GM18861 (cell line): ENCODE measurements around the gene CHST7.

Experiments
- ATAC-seq: cut with Tn5 transposase; IDR thresholded peaks from one replicate; pipeline ENCODE4 v1.9.1; 2021; ENCODE audit not compliant: unreplicated experiment

CHST7 gene

DNA sequence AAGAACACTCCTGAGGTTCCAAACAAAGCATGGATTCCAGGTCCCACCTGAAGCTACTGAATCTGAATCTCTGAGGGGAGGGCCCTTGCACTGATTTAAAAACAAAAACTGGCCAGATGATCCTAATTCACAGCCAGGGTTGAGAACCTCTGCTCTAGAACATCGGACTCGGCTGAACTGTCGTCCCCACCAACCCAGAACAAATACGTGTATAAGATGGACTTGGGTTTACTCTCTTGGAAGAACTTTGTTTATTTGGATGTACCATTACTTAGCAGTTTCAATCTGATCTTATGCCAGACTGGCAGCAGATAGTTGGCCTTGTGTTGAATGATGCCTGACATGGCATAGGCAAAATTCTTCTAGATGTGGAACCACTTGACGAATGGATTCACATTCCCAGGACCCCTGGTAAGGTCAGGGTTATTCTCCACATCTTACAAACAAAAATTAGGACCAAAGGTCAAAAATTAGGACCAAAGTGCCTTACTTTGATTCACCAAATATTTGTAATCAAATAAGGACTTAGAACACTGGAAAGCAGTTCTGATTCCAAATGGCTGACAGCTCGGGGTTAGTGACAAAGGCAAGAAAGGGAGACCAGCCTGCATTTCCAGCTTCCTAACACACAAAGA is 29.0 kb downstream of the CHST7 start:
- ATAC-seq: no peak

GRCh38 chrX:46607916-46608315 is 34.4 kb downstream of the CHST7 start:
- ATAC-seq: no peak

GRCh38 chrX:46610070-46610658 is 36.6 kb downstream of the CHST7 start:
- ATAC-seq: no peak

DNA sequence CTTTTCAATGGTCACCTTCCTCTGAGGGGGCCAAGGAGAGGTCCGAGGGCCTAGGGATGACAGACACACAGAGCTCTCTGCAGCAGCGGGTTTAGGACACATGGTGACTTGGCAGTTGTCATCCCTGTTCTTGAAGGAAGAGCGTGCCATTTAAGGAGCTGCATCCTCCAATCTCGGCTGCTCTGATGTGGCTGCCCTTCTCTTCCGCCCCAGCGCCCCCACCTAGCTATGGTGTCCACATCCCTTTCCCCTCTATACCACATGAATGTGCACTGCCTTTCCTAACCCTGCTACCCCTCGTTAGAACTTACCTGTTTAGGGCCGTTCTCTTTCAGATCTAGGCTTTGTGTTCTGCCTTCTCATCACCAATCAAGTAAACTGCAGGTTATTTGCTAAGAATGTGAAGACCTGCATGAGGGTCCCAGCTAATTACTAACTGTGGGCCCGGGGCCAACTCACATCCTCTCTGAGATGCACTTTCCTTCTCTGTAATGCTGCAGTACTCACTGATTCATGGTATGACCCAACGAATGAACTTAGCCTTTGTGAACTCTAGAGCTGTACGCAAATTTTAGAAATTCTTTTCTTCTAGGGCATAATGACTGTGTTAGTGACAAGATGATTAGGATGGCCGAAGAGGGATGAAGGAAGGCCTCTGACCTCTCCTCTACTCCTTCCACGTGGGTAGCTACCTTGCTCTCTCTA is 38.2 kb downstream of the CHST7 start:
- ATAC-seq: no peak

DNA sequence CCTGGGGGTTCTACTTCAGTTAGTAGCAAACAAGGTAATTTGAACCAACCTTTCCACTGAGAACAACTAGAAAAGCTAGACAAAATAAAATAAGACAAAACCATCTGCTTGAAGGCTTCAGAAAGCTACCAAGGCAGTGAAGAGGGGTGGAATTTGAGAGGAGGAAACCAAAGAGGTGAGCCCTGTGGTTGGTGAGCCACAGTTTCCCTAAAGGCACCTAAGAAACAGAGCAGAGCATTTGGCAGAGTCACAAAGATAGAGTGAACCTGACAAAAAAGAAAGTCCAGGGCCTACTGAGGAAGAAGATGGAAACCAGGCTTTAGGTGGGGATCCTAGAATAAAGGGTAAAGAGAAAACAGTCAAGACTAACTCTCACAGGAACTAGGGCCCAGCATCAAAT is 44.3 kb downstream of the CHST7 start:
- ATAC-seq: no peak

DNA sequence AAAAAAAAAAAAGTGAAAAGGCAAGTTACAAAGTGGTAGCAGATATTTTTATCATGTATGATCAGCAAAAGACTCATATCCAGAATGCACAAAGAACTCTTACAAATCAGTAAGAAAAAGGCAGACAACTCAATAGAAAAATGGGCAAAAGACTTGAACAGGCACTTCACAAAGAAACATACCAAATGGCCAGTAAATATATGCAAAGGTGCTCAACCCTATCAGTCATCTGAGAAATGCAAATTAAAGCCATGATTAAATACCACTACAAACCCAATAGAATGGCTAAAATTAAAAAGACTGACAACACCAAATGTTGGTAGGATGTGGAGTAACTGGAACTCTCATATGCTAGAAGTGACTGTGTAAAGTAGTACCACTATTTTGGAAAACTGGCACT is 45.4 kb downstream of the CHST7 start:
- ATAC-seq: no peak

DNA sequence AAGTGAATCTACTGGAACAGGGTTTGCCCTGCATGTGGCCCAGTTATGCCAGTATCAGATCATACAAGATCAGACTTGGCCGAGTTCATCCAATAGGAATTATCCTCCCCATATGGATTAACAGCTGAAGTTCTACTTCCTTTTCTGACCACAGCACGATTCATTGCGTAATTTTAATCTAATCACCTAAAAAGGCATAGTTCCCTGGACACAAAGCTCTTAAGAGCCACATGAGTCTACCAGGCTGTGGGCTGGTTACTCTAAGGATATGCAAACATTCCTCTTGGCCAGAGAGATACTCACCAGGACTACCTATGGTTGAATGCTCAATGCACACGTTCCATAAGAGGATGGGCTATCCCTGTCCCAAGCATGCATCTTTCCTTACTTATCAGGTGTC is 46.9 kb downstream of the CHST7 start:
- ATAC-seq: no peak

- no peak for ATAC-seq
Observed at GRCh38 chrX:46621572-46621971, 48.0 kb downstream of the CHST7 start.

DNA sequence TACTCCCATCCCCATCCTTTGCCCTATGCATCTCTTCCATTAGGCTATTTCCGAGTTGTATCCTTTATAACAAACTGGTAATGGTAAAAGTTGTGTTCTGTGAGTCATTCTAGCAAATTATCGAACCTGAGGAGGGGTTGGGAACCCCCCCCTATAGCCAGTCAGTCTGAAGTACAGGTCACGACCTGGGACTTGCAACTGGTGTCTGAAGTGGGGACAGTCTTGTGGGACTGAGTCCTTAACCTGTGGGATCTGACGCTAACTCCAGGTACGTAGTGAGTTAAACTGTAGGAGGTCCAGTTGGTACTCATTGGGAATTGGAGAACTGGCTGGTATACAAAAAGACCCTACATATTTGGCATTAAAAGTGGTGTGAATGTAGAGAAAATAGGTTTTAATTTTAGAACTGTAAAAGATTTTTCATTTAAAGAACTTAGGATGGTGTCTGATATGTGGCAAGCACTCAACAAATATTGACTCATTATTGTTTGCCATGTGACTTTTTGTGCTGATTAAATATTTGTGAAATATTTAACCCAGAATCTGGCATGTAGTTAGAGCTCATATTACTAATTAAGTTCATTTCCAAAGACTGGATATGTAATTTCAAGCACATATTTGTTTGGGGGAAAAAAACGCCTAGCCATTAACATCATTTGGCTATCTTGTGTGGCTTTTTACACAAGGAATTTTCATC is 50.7 kb downstream of the CHST7 start:
- no peak for ATAC-seq

GRCh38 chrX:46626566-46626965 is 53.0 kb downstream of the CHST7 start:
- ATAC-seq: no peak

DNA sequence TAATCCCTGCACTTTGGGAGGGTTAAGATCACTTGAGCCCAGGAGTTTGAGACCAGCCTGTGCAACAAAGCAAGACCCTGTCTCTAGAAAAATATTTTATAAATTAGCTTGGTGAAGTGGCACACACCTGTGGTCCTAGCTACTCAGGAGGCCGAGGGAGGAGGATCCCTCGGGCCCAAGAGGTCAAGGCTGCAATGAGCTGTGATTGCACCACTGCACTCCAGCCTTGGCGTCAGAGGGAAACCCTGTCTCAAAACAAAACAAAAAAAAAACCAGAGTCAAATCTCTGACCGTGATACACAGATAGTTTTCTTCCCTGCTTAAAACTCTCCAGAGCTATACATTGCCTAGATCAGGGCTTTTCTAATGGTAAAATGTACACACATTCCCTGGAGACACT is 53.5 kb downstream of the CHST7 start:
- no peak for ATAC-seq

DNA sequence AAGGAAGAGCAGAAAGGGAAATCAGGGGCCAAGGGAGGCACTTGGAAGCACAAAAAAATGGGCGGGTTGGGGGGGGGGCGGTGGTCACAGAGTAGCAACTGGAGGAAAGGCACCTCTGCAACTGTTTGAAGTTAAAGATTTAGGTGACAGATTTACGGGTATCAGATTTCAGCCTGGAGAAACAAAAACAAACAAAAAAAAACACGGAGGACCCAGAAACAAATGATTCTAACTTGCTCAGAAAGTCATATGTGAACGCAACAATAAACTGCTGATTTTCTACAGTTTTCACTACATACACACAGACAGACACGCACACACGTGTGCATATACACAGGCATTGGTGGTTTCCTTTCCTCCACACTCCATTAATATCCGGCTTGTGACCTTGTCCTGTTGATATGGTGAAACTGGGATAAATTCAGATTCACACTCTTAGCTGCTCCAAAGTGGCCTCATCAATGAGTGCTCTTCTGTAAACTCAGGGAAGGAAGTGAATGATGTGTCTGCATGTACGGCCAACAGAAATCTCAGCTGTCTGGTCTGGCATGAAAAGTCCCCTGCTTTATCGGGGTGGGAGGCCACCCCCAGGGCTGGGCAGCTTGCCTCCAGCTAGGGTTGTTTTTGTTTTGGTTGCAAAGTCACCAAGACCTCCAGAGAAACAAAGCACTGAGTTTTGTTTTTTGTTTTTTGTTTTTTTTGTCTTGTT is 54.3 kb downstream of the CHST7 start:
- ATAC-seq: peak; percentile 21

- peak; percentile 84 for ATAC-seq
Observed at GRCh38 chrX:46628460-46629371, 55.2 kb downstream of the CHST7 start.

DNA sequence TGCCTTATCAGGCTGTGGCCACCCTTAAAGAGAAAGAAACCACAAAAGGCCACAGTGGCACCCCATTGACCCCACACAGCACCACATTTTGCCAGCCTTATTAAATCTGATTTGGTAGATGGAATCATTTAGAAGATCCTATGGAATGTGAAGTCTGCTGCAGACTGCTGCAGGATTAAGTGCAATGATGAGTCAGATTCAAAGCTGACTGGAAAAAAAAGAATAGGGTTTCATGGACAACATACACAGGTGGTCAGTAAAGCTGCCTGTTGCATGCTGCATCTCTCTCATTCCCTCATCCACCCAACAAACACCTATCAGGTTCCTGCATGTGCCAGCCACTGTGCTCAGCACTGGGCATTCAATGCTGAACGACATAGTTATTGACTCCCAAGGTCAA is 56.6 kb downstream of the CHST7 start:
- ATAC-seq: no peak

DNA sequence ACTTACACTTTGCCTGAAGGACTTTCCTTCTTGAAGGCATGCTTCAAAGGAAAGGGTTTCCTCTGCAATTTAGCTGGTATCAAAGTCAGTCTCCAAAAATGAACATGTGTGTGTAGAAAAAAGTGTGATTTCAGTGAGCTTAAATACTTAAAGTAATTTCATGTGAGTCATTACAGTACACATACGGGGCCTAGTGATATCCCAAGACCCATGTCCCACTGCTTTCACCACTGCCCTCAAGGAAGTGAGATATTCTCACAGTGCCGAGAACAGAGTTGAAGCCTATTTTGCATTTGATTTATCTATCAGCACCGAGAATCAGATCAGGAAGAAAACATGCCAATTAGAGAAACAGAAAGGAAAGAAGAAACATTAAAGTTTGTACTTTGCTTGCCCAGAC is 61.0 kb downstream of the CHST7 start:
- no peak for ATAC-seq

GRCh38 chrX:46635186-46635585 is 61.6 kb downstream of the CHST7 start:
- ATAC-seq: no peak

GRCh38 chrX:46636223-46636622 is 62.7 kb downstream of the CHST7 start:
- no peak for ATAC-seq

DNA sequence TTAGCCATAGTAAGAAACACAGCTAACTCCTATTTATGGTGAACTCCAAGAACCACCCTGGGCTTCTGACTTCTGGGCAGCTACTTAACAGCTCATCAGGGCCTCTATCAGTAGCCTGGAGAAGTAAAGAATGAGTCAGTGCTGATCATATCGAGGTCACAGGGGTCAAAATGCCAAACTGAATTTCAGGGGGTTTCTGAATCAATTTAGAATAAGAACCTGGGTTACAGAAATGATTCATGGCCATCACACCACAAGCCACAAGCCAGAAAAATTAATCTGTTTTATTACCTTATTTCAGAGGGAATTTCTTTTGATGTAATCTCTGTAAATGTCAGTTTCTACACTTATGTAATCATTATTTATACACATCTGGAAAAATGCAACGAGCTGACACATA is 64.4 kb downstream of the CHST7 start:
- ATAC-seq: peak; percentile 75

DNA sequence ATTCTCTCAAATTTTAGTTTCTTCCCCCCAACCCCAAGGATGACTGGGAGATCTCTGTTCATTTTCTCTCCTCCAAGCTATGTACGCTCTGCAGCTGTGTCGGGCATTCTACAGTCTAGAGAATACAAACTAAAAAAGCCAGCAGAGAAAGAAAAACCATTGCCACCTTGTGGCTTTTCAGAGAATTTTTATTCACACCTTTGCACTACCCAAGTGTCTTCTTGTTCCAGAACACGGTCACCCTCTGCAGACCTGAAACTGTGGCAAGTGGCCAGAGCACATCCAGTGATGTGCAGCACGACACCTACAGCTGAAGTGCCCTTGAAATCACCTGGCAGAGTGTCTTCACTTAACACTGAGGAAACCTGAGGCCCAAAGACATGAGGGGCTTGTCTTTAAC is 68.6 kb downstream of the CHST7 start:
- no peak for ATAC-seq

DNA sequence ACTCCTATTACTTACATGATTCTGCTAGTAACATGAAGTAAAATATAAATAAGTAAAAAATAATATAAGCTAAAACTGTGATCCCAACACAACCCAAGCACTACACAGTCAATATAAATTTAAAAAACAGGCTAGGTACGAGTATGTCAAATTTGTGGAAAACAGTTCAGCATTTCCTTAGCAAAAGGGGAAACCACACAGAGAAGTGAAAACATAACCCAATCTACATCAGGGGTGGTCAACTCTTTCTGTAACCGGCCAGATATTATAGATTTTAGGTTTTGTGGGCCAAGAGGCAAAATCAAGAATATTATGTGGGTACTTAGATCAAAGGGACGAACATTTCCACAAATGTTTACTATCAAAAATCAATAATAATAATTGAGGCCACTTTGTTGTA is 70.1 kb downstream of the CHST7 start:
- no peak for ATAC-seq
